ENCODE results near the gene AKAP13.

Gene AKAP13

GRCh38 chr15:85700767-85701166 lies 320.4 kb downstream of the AKAP13 start:
- no peak for DNase-seq (ENCODE audit: low spot score)
- FAIRE-seq = no peak

- no peak for DNase-seq (ENCODE audit: low spot score)
- FAIRE-seq = no peak
These were observed 322.1 kb downstream of the AKAP13 start for GRCh38 chr15:85702321-85703101.

- no peak for DNase-seq (ENCODE audit: low spot score)
These were observed 323.7 kb downstream of the AKAP13 start for GRCh38 chr15:85704066-85704465.

GRCh38 chr15:85704720-85705429 lies 324.5 kb downstream of the AKAP13 start:
- FAIRE-seq (no peak), DNase-seq (ENCODE audit: low spot score) (no peak)

More at GRCh38 chr15:85704066-85704465, 323.7 kb downstream of the AKAP13 start:
- FAIRE-seq = no peak

GRCh38 chr15:85706779-85707518 lies 326.5 kb downstream of the AKAP13 start:
- DNase-seq (ENCODE audit: low spot score) = no peak
- FAIRE-seq = no peak

- no peak for DNase-seq (ENCODE audit: low spot score)
- no peak for FAIRE-seq
These were observed 327.3 kb downstream of the AKAP13 start for GRCh38 chr15:85707519-85708338.

- no peak for DNase-seq (ENCODE audit: low spot score)
- no peak for FAIRE-seq
These were observed 328.1 kb downstream of the AKAP13 start for GRCh38 chr15:85708402-85708941.

GRCh38 chr15:85709250-85709649 lies 328.8 kb downstream of the AKAP13 start:
- FAIRE-seq = no peak
- no peak for DNase-seq (ENCODE audit: low spot score)

GRCh38 chr15:85710340-85710842 lies 330.0 kb downstream of the AKAP13 start:
- FAIRE-seq (no peak), DNase-seq (ENCODE audit: low spot score) (no peak)

- FAIRE-seq = no peak
- peak; percentile 12 for DNase-seq (ENCODE audit: low spot score)
These were observed 331.3 kb downstream of the AKAP13 start for GRCh38 chr15:85711580-85712192.

GRCh38 chr15:85716261-85716660 lies 335.9 kb downstream of the AKAP13 start:
- DNase-seq (ENCODE audit: low spot score) = no peak
- no peak for FAIRE-seq

GRCh38 chr15:85717212-85717611 lies 336.8 kb downstream of the AKAP13 start:
- FAIRE-seq (no peak), DNase-seq (ENCODE audit: low spot score) (no peak)

- DNase-seq (ENCODE audit: low spot score) (no peak), FAIRE-seq (no peak)
These were observed 338.0 kb downstream of the AKAP13 start for GRCh38 chr15:85718271-85718971.

- DNase-seq (ENCODE audit: low spot score) = no peak
- no peak for FAIRE-seq
These were observed 338.6 kb downstream of the AKAP13 start for GRCh38 chr15:85718981-85719380.

- no peak for DNase-seq (ENCODE audit: low spot score)
- FAIRE-seq = no peak
These were observed 342.2 kb downstream of the AKAP13 start for GRCh38 chr15:85722374-85723152.

- FAIRE-seq (no peak), DNase-seq (ENCODE audit: low spot score) (no peak)
These were observed 343.9 kb downstream of the AKAP13 start for GRCh38 chr15:85723960-85724945.

GRCh38 chr15:85725019-85725418 lies 344.6 kb downstream of the AKAP13 start:
- FAIRE-seq (no peak), DNase-seq (ENCODE audit: low spot score) (no peak)

- FAIRE-seq (no peak), DNase-seq (ENCODE audit: low spot score) (no peak)
These were observed 345.2 kb downstream of the AKAP13 start for GRCh38 chr15:85725564-85725963.

All from RCC 7860 (cell line).